Lower lobe of right lung (tissue), 2 donors: ENCODE data around the gene CHST8. TPM values are rescaled to one million over a fixed set of nuclear protein-coding genes. Genes with fewer than 3 reads are reported as not detected.

Source experiments
- ATAC-seq, 2 donors: fragments of 200-7000 bp; cut with Tn5 transposase; one replicate each; pipeline ENCODE4 v1.9.1; 2020 to 2022; ENCODE audit warnings: mild to moderate bottlenecking in 2 of 2, moderate library complexity in 2 of 2
- DNase-seq: peaks from one replicate; pipeline ENCODE4 v3.0.0-alpha.2; 2020
- H3K27ac ChIP-seq: fragments of 200-600 bp; one replicate; pipeline ENCODE4 v1.8.0; 2022
- H3K27me3 ChIP-seq: fragments of 200-600 bp; one replicate; pipeline ENCODE4 v1.8.0; 2022; ENCODE audit warnings: low read depth
- H3K36me3 ChIP-seq: fragments of 200-600 bp; one replicate; pipeline ENCODE4 v1.8.0; 2022; ENCODE audit warnings: mild to moderate bottlenecking
- H3K4me1 ChIP-seq: fragments of 200-600 bp; one replicate; pipeline ENCODE4 v1.8.0; 2022
- H3K4me3 ChIP-seq: fragments of 200-600 bp; one replicate; pipeline ENCODE4 v1.8.0; 2022; ENCODE audit warnings: mild to moderate bottlenecking
- H3K9me3 ChIP-seq: fragments of 200-600 bp; one replicate; pipeline ENCODE4 v1.8.0; 2022
- intact Hi-C: fragments of 100-400 bp; cut with DNase I; formaldehyde crosslinking; loops from one replicate; pipeline ENCODE4 v1.11.0; 2022
- total RNA-seq: library from RNA; stranded (reverse); fragmentation: NEBNext Ultra II Directional; extraction: Animal tissue kit (Norgen Biotek cat#: 25700); gene quantifications from one replicate; pipeline ENCODE4 v1.2.1, GENCODE V29; 2021
- TF ChIP-seq, protein P1 (sequence below): fragments of 200-600 bp; IDR thresholded peaks from one replicate; pipeline ENCODE4 v1.8.0; 2022; ENCODE audit warnings: antibody characterized with exemption, mild to moderate bottlenecking
- donor health status: DM: no; HTN: yes; CAD: no; lungs with severe emphysema.

Gene CHST8
- total RNA-seq, 1 donor from 2014 or later = not detected

DNA sequence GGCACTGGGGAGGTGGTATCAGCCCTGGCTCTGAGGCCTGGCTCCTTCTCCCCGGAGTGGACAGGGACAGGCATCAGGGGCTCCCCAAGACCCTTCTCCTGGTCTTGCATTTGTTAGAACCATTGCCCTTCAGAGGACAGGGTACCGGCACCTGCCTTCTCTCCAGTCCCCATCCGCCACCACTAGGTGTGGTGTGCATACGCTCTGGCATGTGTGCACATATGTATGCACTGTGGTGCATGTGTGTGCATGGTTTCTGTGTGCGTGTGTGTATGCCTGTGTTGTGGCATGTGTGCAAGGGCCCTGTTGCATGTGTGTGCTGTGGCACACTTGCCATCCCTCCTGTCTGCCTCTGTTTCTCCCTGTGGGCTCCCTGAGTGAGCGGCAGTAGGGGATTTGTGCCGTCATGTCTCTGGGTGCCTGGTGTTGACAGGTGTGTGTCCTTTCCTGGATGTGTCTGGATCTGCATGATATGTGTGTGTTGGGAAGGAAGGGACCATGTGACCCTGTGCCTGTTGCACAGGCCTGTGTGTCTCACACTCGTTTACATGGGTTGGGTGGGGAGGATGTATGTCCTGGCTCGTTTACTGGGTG is 184.2 kb downstream of the CHST8 start:
- H3K27ac ChIP-seq = no peak overlapping the region

DNA sequence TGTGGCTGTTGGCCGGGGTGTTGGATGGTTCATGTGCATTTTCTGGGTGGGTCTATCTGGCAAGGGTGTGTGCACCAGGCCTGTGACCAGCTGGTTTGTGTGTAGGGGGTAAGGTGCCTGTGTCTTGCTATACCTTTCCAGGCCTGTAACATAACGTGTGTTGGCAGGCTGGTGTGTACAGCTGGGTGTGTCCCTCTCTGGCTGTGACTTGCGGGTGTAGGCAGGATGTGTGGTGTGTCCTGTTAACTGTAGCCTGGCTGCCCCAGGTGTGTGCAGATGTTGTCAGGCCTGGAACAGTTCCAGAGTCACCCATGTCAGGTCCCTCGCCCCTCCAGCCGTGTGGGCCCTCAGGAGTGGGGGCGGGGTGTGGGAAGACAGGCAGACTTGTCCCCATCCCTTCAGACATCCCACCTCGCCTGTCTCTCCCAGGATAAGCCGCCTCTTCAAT is 184.7 kb downstream of the CHST8 start:
- intact Hi-C loops = no loop called here
- no peak for ATAC-seq

More for the DNA sequence above, 184.2 kb downstream of the CHST8 start:
- Histone ChIP-seq H3K27me3 (no peaks in the 10 kb centered on the region), H3K9me3 (no peaks in the 10 kb centered on the region), H3K36me3 (peaks cover 58% of the 10 kb centered on the region), H3K4me3 (no peak overlapping the region), H3K4me1 (no peaks in the 10 kb centered on the region)
- DNase-seq = no peak
- no peak for ATAC-seq
- TF ChIP-seq, protein P1, sequence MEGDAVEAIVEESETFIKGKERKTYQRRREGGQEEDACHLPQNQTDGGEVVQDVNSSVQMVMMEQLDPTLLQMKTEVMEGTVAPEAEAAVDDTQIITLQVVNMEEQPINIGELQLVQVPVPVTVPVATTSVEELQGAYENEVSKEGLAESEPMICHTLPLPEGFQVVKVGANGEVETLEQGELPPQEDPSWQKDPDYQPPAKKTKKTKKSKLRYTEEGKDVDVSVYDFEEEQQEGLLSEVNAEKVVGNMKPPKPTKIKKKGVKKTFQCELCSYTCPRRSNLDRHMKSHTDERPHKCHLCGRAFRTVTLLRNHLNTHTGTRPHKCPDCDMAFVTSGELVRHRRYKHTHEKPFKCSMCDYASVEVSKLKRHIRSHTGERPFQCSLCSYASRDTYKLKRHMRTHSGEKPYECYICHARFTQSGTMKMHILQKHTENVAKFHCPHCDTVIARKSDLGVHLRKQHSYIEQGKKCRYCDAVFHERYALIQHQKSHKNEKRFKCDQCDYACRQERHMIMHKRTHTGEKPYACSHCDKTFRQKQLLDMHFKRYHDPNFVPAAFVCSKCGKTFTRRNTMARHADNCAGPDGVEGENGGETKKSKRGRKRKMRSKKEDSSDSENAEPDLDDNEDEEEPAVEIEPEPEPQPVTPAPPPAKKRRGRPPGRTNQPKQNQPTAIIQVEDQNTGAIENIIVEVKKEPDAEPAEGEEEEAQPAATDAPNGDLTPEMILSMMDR = no peak
- intact Hi-C loops = no loop called here

DNA sequence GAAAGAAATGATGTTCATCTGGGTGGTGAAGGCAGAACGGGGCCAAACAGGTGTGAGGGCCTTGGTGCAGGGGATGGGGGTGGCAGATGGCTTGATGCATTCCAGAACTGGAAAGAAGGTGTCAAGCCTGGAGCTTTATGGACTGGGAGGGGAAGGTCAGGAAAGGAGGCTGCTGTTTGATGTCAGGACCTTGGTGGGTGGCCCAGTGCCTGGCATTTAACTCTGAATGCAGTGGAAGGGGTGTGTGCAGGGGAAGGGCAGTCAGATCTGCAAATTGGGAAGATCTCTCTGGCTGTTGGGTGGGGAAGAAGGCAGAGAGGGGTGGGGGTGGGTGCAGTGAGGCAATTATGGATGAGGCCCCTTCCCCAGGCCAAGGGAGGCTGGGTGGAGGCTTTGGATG is 186.6 kb downstream of the CHST8 start:
- no peak overlapping the region for H3K4me3 ChIP-seq
- H3K36me3 ChIP-seq = peaks cover 60% of the 10 kb centered on the region
- H3K9me3 ChIP-seq = no peaks in the 10 kb centered on the region
- H3K27ac ChIP-seq = no peak overlapping the region
- TF ChIP-seq, protein P1 = no peak
- H3K4me1 ChIP-seq = no peaks in the 10 kb centered on the region
- intact Hi-C loops = no loop called here
- DNase-seq = no peak
- no peak for ATAC-seq
- no peaks in the 10 kb centered on the region for H3K27me3 ChIP-seq

More for the DNA sequence above, 184.7 kb downstream of the CHST8 start:
- Histone ChIP-seq H3K27me3 (no peaks in the 10 kb centered on the region), H3K27ac (no peak overlapping the region), H3K36me3 (peaks cover 57% of the 10 kb centered on the region), H3K9me3 (no peaks in the 10 kb centered on the region), H3K4me3 (no peak overlapping the region), H3K4me1 (no peaks in the 10 kb centered on the region)
- TF ChIP-seq, protein P1 = no peak
- no peak for DNase-seq

DNA sequence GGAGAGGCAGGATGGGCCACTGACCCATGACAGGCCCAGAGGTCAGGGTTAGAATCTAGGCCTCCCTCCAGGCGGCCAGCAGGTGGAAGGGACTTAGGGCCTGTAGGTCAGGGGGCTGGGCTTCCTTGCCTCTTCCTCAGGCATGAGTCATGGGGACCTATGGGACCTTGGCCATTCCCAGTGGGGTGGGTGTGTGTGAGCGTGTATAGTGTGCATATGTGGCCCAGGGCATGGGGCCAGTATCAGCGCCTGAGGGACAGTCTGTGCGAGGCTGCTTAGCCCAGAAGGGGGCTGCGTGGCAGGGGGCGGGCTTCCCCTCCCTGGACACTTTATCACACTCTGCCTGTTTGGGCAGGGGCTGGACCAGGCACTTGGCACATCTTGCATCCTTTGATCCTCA is 188.2 kb downstream of the CHST8 start:
- ATAC-seq (no peak), DNase-seq (no peak)
- H3K27me3 ChIP-seq = no peaks in the 10 kb centered on the region
- H3K27ac ChIP-seq = no peak overlapping the region
- intact Hi-C loops = no loop called here
- H3K4me1 ChIP-seq = peaks cover 9% of the 10 kb centered on the region
- H3K36me3 ChIP-seq = peaks cover 51% of the 10 kb centered on the region
- TF ChIP-seq, protein P1 = no peak
- H3K4me3 ChIP-seq = no peak overlapping the region
- H3K9me3 ChIP-seq = no peaks in the 10 kb centered on the region

DNA sequence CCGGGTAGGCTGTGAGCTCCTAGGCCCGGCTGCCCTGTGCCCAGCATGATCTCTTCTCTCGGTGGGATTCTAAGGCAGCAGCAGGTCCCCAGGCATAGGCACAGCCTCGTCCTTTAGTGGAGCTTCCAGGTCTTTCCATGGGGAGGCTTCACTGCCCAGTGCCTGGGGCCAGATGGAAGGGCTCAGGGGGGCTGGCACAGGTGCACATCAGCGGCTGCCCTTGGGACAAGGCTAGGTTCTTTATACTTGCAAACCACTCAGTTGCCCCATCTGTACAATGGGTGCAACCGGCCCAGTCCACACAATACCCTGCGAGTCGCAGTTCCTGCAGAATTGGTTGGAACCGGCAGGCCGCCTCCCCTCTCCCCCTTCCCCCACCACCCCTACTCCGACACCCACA is 189.1 kb downstream of the CHST8 start:
- intact Hi-C loops = no loop called here
- no peaks in the 10 kb centered on the region for H3K9me3 ChIP-seq
- DNase-seq = no peak
- H3K4me3 ChIP-seq = no peak overlapping the region
- H3K27ac ChIP-seq = no peak overlapping the region
- TF ChIP-seq, protein P1 = no peak
- peaks cover 46% of the 10 kb centered on the region for H3K36me3 ChIP-seq
- peaks cover 15% of the 10 kb centered on the region for H3K4me1 ChIP-seq
- no peaks in the 10 kb centered on the region for H3K27me3 ChIP-seq
- no peak for ATAC-seq
